Measurements from ENCODE around the gene NTRK1. TPM values are rescaled to one million over a fixed set of nuclear protein-coding genes. Genes with fewer than 3 reads are reported as not detected.

Gene NTRK1
- total and polyA plus RNA-seq, 4 donors, result 0.15 to 0.61 (median 0.24) TPM; not detected in 1

GRCh38 chr1:156840898-156841279, 19.8 kb upstream of the NTRK1 start:
- Histone ChIP-seq H3K27ac (ENCODE audit: low read depth in 1 of 2, low read length in 1 of 2) (no peak overlapping the region), H3K27me3 (ENCODE audit: control insufficient read depth in 3 of 3, insufficient read depth in 3 of 3, low read length in 2 of 3) (peaks cover 0 to 51% (median 31%) of the 10 kb centered on the region in 3 donors)
- WGBS, 2 donors, result 63 to 81% methylated on average over 12 to 14 of the region's 14 CpGs

DNA sequence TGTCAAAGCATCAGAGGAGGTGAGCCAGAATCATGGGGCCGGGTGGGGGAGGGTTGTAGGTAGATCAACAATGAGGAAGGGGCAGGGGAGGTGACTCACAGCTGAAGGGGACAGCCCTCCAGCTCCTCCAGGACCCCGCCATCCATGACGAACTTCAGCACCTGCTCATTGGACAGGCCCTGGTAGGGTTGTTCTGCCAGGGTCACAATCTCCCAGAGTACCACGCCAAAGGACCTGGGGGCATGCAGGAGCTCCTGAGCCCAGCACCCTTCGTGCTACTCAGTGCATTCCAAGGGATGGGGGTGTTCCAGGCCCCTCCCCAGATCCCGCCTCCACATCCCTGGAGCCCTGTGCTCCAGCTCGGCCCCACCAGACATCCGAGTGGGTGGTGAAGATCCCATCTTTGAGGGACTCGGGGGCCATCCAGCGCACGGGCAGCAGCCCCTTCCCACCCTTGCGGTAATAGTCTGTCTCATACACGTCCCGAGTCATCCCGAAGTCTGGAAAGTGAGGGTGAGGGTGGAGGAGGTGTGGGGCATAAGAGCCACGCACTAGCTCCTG, 19.3 kb upstream of the NTRK1 start:
- peaks cover 0 to 5% (median 0%) of the 10 kb centered on the region in 5 donors for H3K4me1 ChIP-seq (ENCODE audit: control insufficient read depth in 5 of 5, insufficient read depth in 5 of 5, low read length in 5 of 5)
- WGBS, 2 donors, result 80 to 91% methylated on average over 16 of the region's 16 CpGs
- no peak for DNase-seq
- ATAC-seq (ENCODE audit: insufficient read depth, low FRiP score), result no peak
- H3K9me3 ChIP-seq (ENCODE audit: control insufficient read depth in 4 of 4, insufficient read depth in 3 of 4, low read length in 3 of 4), result peaks cover 0 to 2% (median 0%) of the 10 kb centered on the region in 4 donors
- no peak overlapping the region for H3K9ac ChIP-seq (ENCODE audit: insufficient read depth in 1 of 2, low read length in 2 of 2)
- peaks cover 0 to 54% (median 32%) of the 10 kb centered on the region in 3 donors for H3K27me3 ChIP-seq (ENCODE audit: control insufficient read depth in 3 of 3, insufficient read depth in 3 of 3, low read length in 2 of 3)
- TF ChIP-seq, protein P1, sequence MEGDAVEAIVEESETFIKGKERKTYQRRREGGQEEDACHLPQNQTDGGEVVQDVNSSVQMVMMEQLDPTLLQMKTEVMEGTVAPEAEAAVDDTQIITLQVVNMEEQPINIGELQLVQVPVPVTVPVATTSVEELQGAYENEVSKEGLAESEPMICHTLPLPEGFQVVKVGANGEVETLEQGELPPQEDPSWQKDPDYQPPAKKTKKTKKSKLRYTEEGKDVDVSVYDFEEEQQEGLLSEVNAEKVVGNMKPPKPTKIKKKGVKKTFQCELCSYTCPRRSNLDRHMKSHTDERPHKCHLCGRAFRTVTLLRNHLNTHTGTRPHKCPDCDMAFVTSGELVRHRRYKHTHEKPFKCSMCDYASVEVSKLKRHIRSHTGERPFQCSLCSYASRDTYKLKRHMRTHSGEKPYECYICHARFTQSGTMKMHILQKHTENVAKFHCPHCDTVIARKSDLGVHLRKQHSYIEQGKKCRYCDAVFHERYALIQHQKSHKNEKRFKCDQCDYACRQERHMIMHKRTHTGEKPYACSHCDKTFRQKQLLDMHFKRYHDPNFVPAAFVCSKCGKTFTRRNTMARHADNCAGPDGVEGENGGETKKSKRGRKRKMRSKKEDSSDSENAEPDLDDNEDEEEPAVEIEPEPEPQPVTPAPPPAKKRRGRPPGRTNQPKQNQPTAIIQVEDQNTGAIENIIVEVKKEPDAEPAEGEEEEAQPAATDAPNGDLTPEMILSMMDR (IDR thresholded peaks at IDR 0.05; ENCODE audit: control extremely low read depth, extremely low read depth), result no peak
- no peak overlapping the region for H3K27ac ChIP-seq (ENCODE audit: low read depth in 1 of 2, low read length in 1 of 2)
- H3K36me3 ChIP-seq (ENCODE audit: control insufficient read depth in 4 of 4, insufficient read depth in 4 of 4, low read length in 4 of 4), result no peaks in the 10 kb centered on the region
- H3K4me3 ChIP-seq, result no peak overlapping the region

More at GRCh38 chr1:156840898-156841279, 19.8 kb upstream of the NTRK1 start:
- Histone ChIP-seq H3K9me3 (ENCODE audit: control insufficient read depth in 4 of 4, insufficient read depth in 3 of 4, low read length in 3 of 4) (peaks cover 0 to under 1% (median 0%) of the 10 kb centered on the region in 4 donors), H3K36me3 (ENCODE audit: control insufficient read depth in 4 of 4, insufficient read depth in 4 of 4, low read length in 4 of 4) (no peaks in the 10 kb centered on the region), H3K4me1 (ENCODE audit: control insufficient read depth in 5 of 5, insufficient read depth in 5 of 5, low read length in 5 of 5) (peaks cover 0 to 5% (median 0%) of the 10 kb centered on the region in 5 donors), H3K9ac (ENCODE audit: insufficient read depth in 1 of 2, low read length in 2 of 2) (no peak overlapping the region), H3K4me3 (no peak overlapping the region)
- TF ChIP-seq, protein P1 (IDR thresholded peaks at IDR 0.05; ENCODE audit: control extremely low read depth, extremely low read depth), result no peak
- ATAC-seq (ENCODE audit: insufficient read depth, low FRiP score) (no peak), DNase-seq (no peak)

GRCh38 chr1:156842618-156843300, 17.9 kb upstream of the NTRK1 start:
- TF ChIP-seq, protein P1 (IDR thresholded peaks at IDR 0.05; ENCODE audit: control extremely low read depth, extremely low read depth), result no peak
- peaks cover 0 to 2% (median 0%) of the 10 kb centered on the region in 4 donors for H3K9me3 ChIP-seq (ENCODE audit: control insufficient read depth in 4 of 4, insufficient read depth in 3 of 4, low read length in 3 of 4)
- 83 to 87% methylated on average over 9 of the region's 9 CpGs for WGBS, 2 donors
- ATAC-seq (ENCODE audit: insufficient read depth, low FRiP score) (no peak), DNase-seq (no peak)
- H3K27me3 ChIP-seq (ENCODE audit: control insufficient read depth in 3 of 3, insufficient read depth in 3 of 3, low read length in 2 of 3), result peaks cover 0 to 62% (median 44%) of the 10 kb centered on the region in 3 donors
- no peak overlapping the region for H3K4me3 ChIP-seq
- peaks cover 0 to 5% (median 0%) of the 10 kb centered on the region in 5 donors for H3K4me1 ChIP-seq (ENCODE audit: control insufficient read depth in 5 of 5, insufficient read depth in 5 of 5, low read length in 5 of 5)
- H3K27ac ChIP-seq (ENCODE audit: low read depth in 1 of 2, low read length in 1 of 2), result no peak overlapping the region
- H3K36me3 ChIP-seq (ENCODE audit: control insufficient read depth in 4 of 4, insufficient read depth in 4 of 4, low read length in 4 of 4), result no peaks in the 10 kb centered on the region
- H3K9ac ChIP-seq (ENCODE audit: insufficient read depth in 1 of 2, low read length in 2 of 2), result no peak overlapping the region

All from lung (tissue), 12 donors.